Caki2 (cell line): ENCODE results near the gene VWA5A. TPM values are rescaled to one million over a fixed set of nuclear protein-coding genes. Genes with fewer than 3 reads are reported as not detected.
"Not testable (repeated sequence)": the region's sequence is repeated elsewhere in the genome, so short reads cannot be mapped to it uniquely, and the experiment has no call there.

ENCODE experiments used
- DNase-seq: peaks from one replicate; pipeline ENCODE4 v3.0.0-alpha.2; 2015; ENCODE audit warnings: low read depth
- in situ Hi-C: cut with HindIII; loops from 2 replicates; pipeline ENCODE4 v1.10.0; 2016; ENCODE audit warnings: low sequenced_read_pairs, low pct_unique_long_range_greater_than_20kb, mixed read lengths
- total RNA-seq: library from RNA; depleted of rRNA; stranded (reverse); fragments of >200 nt; shearing (Covaris generic); gene quantifications from 2 replicates; pipeline ENCODE4 v1.2.3, GENCODE V29; 2014; ENCODE audit warnings: low replicate concordance

The VWA5A gene
- total RNA-seq, 1 experiment from 2014 or later, result 6.9 TPM

DNA sequence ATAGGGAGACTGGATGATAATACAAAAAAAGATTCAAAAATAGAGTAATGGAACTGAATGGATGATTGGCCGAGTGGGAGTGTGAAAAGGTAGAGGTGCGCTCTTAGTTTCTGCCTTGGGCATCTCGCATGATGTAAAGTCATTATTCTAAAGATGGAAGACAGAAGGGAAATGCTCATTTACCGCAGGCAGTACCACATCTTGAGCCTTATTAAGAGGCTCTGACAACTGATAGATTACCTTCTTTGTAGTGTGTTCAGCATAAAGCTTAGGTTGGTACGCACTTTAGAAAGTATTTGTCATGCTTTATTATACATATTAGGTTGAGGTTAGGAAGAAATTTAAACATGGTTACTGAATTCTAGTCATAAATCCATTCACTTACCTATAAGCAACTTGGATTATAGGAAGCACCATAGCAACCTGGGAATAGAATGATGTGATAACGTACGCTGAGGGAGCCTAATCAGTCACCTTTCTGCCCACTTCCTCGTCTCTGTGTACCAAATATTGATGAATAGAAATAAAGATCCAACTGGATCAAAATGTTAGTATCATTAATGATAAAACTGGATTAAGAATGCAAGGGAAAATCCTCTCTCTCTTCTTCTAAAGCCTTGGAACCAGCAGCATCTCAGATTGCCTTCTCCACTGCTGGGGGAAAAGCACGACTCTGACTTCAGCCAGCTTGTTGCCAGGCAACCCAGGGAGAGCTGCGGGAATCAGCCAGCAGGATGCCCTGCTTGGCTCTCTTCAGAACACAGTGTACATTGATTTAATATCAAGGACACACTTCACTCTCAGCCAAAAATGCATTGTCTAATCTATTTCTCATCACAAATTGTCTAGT is 29.0 kb upstream of the VWA5A start:
- DNase-seq, result no peak
- in situ Hi-C loops, result no loop called here

DNA sequence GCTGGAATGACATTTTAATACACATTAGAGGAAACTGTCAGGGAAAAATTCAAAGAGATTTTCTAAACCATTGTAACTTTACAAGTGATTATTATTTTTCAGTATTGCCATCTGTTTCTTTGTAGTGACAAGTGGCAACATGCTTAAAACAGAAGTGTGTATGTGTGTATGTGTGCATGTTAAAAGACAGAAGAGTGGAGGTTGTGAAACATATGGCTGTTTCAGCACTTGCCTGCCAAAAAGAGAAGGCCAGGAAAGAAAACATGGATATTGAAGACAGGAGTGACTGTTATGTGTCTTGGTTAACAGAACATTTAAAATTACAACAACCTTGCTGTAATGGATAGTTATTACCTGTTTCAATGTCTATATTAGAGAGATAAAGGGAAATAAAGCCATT is 24.3 kb upstream of the VWA5A start:
- DNase-seq, result no peak
- in situ Hi-C loops, result no loop called here

DNA sequence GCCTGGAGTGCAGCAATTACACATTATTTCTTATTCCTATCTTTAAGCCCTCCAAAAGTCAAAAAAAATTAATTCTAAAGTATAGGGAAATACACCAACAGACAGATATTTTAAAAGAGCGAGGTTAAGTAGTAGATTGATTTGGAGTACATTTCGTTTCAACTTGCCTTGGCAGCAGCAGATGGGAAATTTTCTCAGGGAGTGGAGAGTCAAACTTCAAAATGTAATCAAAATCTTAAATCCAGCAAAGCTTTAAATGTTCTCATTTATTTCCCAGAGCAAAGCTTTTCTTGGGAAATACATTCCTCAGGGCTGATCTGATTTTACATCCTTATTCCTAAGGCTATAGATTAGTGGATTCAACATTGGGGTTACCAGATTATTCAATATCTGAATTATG is 21.9 kb upstream of the VWA5A start:
- no peak for DNase-seq
- in situ Hi-C loops, result no loop called here

DNA sequence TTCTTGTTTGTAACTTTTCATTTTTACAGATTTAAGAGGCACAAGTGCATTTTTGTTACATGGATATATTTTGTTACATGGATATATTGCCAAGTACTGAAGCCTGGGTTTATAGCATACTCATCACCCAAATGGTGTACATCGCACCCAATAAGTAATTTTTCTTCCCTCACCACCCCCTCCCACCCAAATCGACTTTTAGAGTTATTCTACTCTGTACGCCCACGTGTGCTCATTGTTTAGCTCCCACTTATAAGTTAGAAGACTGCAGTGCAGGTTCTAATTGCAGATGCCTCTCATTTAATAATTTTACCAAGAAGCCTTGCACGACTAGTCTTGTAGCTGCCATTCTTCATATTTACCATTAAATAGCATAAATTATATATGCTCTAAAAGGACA is 20.5 kb upstream of the VWA5A start:
- in situ Hi-C loops, result no loop called here
- DNase-seq, result no peak

DNA sequence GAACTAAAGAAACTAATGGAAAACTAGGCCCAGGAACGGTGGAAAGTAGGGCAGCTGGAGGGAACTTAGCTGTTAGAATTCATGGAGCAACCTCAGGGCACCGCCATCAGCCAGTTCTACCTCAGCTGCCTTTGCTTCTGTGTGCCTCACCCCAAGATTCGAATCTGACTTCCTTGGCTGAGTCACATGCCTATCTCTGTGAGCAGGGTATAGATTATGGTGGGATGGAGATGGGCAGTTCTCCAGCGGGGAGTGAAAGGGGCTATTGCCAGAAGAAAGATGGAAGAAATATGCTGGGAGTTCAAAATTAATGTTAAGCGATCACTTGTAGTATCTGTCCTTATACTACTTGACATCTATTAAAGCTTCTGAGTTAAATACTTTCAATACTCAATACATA is 18.9 kb upstream of the VWA5A start:
- in situ Hi-C loops, result no loop called here
- DNase-seq, result no peak

DNA sequence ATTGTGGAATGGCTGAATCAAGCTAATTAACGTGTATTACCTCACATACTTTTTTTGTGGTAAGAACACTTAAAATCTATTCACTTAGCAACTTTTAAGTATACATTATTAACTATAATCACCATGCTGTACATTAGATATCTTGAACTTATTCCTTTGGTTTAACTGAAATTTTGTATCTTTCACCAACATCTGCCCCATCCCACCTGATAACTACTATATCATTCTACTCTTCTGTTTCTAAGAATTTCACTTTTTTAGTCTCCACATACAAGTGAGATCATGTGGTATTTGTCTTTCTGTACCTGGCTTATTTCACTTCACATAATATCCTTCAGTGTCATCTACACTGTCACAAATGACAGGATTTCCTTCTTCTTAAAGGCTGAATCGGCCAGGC is 17.1 kb upstream of the VWA5A start:
- DNase-seq, result no peak
- in situ Hi-C loops, result no loop called here

DNA sequence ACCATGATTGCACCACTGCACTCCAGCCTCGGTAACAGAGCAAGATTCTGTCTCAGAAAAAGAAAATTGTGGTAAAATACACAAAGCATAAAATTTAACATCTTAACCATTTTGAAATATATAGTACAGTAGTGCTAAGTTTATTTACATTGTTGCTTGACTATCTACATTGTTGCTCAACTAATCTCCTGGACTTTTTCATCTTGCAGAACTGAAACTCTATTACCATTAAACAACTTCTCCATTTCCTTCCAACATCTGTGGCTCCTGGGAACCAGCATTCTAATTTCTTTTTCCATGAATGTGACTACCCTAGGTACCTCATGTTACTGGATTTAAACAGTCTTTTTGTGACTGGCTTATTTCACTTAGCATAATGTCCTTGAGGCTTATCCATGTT is 13.5 kb upstream of the VWA5A start:
- in situ Hi-C loops, result no loop called here
- DNase-seq, result no peak

DNA sequence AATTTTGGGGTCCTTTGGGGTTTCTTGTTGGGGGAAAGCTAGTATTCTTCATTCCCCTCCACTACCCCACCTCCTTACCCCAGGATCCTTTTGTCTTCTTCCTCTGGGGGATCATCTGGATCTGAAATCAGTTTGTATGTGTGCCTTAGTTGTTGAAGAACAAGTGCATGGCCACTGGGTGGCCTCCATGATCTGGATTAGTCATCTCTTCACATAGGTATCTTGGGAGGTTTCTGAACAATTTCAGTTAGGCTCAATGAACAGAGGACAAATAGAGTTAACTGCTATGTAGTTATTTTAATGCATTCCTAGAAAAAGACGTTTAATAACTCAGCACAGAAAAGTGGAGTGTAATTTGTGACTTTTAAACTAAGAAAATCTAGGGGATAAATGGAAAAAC is 7.1 kb upstream of the VWA5A start:
- peak; percentile 14 for DNase-seq

DNA sequence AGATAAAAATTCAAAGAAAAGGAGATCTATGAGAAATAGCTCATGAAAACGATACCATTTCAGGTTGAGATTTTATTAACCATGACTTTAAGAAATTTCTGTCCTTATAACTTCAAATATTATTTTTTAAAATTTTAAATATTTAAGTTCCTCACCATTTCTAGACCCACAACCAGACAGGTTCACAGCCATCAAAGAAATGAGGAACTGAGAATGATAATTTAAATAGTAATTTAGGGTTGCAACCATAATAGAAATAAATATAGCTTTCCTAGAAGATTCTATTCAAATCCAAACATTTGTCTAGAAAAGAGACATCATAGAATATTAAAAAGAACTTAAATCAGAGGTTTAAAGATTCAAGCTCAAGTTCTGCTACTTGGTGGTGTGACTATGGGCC is 5.9 kb upstream of the VWA5A start:
- no peak for DNase-seq
- in situ Hi-C loops, result no loop called here

More for the DNA sequence above, 7.1 kb upstream of the VWA5A start:
- in situ Hi-C loops, result no loop called here

DNA sequence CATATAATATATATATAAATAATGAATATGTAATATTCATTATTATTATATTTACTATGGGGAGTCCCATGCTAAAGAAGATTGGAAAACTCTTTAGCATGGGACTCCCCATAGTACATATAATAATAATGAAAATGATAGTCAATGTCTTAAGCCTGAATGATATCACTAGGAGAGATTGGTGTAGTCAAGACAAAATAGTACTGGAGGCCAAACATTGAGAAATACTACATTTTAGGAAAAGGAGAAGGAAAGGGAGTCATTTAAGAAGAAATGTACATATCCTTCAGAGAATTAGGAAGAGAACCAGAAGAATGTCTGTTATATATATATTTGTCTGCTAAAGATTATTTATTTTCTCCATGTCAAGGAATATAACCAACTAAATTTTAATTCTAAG is 5.0 kb upstream of the VWA5A start:
- in situ Hi-C loops, result no loop called here
- DNase-seq, result no peak

DNA sequence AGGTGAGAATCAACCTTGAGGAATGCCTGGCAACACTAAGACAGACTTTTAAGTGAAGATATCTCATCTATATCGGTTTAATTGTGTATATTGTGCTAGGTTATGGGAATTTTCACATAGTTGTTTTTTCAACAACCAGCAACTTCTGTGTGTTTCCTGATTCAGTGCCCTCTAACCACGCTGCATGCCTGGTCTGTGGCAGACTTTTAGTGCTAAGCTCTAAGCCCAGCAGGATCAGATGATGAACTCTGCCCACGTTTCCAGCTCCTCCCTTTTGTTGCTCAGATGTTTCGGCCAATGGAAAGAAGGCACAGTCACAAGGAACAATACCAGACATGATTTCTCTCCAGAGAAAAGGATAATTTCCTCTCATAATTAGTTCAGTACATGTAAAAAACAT is 1.4 kb upstream of the VWA5A start:
- in situ Hi-C loops, result no loop called here
- peak; percentile 12 for DNase-seq

DNA sequence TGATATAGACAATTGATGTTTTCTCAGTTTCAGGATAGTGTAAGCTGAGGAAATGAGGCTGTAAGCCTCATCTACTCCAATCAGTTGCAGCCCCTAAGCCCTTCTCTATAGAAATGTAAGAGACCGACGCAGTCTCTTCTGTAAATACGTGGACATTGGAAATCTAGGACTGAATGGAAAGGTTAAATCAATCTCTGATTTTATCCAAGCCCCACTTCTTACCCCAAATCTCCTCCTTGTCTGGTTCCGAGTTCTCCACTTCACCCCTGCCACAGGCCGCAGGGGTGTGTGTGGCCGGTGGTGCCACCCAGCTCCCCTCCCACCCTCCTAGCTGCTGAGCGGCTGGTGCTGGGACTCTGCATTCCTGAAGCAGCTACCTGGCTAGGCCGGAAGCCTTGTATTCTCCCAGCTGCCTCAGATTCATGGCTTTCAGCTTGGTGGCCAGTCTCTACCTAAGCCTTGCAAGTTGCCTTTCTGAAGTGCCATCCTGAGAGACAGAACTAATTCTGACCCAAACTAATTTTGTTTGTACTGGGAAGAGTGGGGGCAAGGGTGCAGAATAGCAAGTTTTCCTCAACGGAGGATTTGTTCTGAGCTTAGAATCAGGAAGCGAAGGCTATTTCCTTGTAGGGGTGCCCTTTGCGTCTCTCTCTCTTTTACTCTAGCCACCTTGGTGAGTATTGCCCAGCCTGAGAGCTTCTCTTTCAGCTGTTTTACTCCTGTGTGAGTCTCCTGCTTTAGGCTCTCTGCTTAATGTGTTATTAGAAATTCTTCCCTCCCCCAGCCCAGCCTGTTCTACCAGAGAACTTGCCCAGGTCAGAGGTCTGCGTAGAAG is 749 bp downstream of the VWA5A start:
- DNase-seq, result no peak
- in situ Hi-C loops, result no loop called here

DNA sequence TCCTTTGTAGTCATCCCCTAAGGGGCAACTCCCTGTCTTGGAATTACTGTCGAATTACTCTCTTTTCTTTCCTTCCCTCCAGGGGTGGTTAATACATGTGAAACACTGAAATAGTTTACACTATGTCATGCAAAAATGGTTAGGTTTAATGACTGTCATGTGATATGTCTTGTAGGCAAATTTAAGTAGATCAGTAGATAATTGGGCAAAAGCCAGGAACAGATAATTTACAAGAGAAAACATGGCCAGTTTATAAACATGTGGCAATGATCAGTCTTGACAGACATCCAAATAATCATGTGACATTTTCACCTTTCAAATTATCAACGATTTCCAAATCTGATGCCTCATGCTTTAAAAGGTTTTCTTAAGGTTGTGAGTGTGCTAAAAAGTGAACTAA is 3.9 kb downstream of the VWA5A start:
- DNase-seq, result no peak
- in situ Hi-C loops, result no loop called here

DNA sequence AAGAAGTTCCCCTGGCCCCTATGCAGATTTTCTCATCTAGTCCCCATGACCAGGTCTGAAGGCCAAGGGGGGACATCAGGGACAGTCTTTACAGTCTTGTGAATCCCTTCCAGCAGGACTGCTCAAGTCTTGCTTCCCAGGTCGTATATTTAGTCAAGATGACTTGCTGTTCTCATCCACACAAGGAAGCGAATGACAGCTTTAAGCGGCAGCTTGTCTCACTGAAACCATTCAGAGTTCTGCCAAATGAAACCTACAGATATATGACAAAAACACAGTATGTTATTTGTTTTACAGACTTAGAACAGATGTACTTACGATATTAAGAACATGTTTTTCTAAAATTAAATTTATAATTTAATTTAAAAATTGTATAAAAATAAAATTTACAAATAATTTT is 5.6 kb downstream of the VWA5A start:
- in situ Hi-C loops, result no loop called here
- no peak for DNase-seq

DNA sequence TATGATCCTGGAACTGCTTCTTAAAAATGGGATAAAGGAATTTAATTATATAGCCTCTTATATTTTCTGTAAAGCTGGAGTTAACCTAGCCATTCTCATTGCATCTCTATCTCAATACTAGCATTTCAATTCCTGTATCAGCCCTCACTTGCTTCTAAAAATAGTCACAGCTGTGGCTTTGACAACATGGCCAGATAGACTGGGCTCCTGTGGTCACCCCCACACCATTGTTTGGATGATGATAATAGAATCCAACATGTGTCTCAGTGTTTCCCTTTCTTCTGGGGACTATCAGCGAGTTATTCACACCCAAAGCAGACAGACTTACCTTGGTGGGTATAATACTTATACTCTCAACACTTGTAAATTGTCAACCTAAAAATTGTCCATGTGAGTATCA is 6.9 kb downstream of the VWA5A start:
- DNase-seq, result no peak
- in situ Hi-C loops, result no loop called here

DNA sequence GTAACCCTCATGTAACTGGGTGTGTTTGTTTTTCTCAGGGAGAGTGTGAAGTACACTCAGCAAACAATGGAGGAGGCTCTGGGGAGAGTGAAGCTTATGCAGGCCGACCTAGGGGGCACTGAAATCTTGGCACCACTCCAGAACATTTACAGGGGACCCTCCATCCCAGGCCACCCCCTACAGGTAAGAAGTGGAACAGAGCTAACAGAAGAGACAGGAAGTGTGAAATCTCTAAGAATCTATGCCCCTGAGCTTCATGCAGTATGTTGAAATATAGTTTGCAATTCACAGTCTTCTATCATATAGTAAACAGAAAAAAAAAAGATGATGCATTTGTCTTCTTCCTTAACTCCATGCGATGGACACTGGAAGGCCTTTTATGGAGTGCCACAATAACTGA is 8.4 kb downstream of the VWA5A start:
- DNase-seq, result no peak
- in situ Hi-C loops, result no loop called here

DNA sequence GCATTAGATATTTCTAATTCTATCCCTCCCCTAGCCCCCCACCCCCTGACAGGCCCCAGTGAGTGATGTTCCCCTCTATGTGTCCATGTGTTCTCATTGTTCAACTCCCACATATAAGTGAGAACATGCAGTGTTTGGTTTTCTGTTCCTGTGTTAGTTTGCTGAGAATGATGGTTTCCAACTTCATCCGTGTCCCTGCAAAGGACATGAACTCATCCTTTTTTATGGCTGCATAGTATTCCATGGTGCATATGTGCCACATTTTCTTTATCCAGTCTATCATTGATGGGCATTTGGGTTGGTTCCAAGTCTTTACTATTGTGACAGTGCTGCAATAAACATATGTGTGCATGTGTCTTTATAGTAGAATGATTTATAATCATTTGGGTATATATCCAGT is 11.9 kb downstream of the VWA5A start:
- in situ Hi-C loops, DNase-seq: not testable (repeated sequence)

DNA sequence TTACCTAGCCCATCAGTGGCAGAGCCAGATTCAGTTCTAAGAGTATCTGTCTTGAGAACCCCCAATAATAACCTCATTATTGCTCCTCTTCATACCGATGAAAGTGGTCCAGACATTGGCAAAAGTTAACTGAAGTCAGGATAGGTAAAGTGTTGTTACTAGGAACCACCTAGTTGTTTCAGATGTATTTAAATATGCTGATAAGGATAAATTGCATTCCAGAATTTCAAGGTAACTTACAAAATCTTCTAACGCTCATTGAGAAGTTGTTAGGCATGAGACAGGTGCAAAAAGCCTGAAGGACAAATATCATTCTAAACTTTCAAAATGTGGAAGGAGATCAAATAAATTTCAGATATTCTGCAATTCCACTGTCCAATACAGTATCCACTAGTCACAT is 27.8 kb downstream of the VWA5A start:
- in situ Hi-C loops, result no loop called here
- DNase-seq, result no peak

DNA sequence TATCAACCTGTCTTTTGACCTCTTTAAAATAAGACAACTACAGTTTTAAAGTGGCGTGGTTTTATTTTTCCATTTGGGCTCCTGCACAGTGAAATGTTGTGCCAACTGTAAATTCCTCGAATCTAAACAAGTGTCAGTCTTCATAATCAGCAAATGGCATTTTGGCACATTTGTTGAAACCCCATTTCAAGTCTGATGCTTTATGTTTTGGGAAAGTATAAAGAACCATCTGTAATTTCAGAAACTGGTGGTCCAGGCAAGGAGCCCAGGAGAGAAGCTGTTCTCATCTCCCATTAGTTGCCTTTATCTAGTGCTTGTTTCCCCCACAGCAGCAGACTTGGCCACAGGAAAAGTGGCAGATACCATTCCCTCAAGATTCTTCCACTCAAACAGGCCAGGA is 32.7 kb downstream of the VWA5A start:
- DNase-seq, result no peak
- in situ Hi-C loops, result no loop called here

DNA sequence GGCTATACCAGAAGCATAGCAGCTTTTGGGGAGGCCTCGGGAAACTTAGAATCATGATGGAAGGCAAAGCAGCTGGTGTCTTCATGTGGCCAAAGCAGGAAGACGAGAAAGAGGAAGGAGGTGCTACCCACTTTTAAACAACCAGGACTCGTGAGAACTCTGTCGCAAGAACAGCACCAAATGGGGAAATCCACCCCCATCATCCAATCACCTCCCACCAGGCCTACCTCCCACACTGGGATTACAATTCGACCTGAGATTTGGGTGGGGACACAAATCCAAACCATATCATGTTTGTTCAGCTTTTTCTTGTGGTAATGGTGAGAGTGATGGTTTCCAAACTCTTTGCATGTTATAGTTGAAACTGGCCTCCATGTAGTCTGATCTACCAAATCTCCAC is 35.4 kb downstream of the VWA5A start:
- DNase-seq, result no peak
- in situ Hi-C loops, result no loop called here
